Skin epidermis (tissue), 12 donors: ENCODE measurements around the gene USP11.

Experiments used
- H3K27ac ChIP-seq, 21 experiments: fragments of 200-600 bp; sonication (generic) in 11 of 21; one replicate each; pipeline ENCODE4 v1.5.0; 2020; ENCODE audit warnings: mild to moderate bottlenecking in 3 of 21, inconsistent platforms in 2 of 21, moderate library complexity in 2 of 21
- H3K4me3 ChIP-seq, 7 experiments: fragments of 200-600 bp; sonication (generic) in 2 of 7; one replicate each; pipeline ENCODE4 v1.5.0; 2020; ENCODE audit warnings: inconsistent platforms in 2 of 7, mild to moderate bottlenecking in 2 of 7, moderate library complexity in 1 of 7

Gene USP11

DNA sequence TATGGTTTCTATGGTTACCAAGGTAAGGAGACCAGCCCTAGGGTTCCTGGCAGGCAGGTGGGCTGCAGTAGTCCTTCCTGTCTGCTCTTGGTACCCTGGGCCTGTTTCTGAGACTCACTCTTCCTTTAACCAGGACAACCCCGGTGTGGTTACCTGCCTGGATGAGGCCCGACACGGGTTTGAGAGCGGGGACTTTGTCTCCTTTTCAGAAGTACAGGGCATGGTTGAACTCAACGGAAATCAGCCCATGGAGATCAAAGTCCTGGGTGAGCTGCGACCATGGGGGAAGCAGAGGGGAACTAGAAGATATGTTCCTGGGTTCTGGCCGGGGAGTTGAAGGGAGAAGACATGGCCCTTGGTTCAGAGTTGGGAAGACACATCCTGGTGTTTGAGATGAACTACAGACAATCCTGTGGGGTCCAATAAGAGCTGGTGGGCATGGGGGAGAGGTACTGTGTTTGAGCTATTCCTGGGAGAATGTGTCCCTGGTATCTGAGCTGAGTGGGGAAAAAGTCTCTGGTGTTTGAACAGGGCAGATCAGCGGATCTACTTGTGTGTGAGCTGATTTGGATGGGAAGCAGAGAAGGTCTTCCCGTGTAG lies 31.4 kb upstream of the USP11 start:
- peak overlapping the region in 8 of 21 experiments; percentile 28 to 86 (median 80) for H3K27ac ChIP-seq
- H3K4me3 ChIP-seq = no peak overlapping the region

- H3K27ac ChIP-seq = no peak overlapping the region
Observed at GRCh38 chrX:47202316-47202715, 30.5 kb upstream of the USP11 start.

DNA sequence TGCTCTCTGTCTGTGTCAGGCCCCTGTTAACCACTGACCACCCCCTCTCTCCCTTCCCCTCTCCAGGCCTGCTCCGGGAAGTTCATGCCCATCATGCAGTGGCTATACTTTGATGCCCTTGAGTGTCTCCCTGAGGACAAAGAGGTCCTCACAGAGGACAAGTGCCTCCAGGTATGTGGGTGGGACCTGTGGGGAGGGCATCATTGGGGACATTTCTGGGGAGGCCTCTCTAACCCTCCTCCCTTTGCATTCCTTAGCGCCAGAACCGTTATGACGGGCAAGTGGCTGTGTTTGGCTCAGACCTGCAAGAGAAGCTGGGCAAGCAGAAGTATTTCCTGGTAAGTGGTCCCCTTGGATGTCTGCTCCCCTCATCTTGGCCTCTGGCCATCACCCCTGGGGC lies 29.9 kb upstream of the USP11 start:
- Histone ChIP-seq H3K27ac (no peak overlapping the region), H3K4me3 (no peak overlapping the region)

More at GRCh38 chrX:47202316-47202715, 30.5 kb upstream of the USP11 start:
- H3K4me3 ChIP-seq = no peak overlapping the region

- H3K27ac ChIP-seq = no peak overlapping the region
- no peak overlapping the region for H3K4me3 ChIP-seq
Observed at GRCh38 chrX:47204970-47205369, 27.8 kb upstream of the USP11 start.

- no peak overlapping the region for H3K4me3 ChIP-seq
- H3K27ac ChIP-seq = no peak overlapping the region
Observed at GRCh38 chrX:47206316-47206715, 26.5 kb upstream of the USP11 start.

- Histone ChIP-seq H3K27ac (no peak overlapping the region), H3K4me3 (no peak overlapping the region)
Observed at GRCh38 chrX:47208108-47208507, 24.7 kb upstream of the USP11 start.

GRCh38 chrX:47209508-47210238 lies 23.1 kb upstream of the USP11 start:
- Histone ChIP-seq H3K4me3 (no peak overlapping the region), H3K27ac (no peak overlapping the region)

DNA sequence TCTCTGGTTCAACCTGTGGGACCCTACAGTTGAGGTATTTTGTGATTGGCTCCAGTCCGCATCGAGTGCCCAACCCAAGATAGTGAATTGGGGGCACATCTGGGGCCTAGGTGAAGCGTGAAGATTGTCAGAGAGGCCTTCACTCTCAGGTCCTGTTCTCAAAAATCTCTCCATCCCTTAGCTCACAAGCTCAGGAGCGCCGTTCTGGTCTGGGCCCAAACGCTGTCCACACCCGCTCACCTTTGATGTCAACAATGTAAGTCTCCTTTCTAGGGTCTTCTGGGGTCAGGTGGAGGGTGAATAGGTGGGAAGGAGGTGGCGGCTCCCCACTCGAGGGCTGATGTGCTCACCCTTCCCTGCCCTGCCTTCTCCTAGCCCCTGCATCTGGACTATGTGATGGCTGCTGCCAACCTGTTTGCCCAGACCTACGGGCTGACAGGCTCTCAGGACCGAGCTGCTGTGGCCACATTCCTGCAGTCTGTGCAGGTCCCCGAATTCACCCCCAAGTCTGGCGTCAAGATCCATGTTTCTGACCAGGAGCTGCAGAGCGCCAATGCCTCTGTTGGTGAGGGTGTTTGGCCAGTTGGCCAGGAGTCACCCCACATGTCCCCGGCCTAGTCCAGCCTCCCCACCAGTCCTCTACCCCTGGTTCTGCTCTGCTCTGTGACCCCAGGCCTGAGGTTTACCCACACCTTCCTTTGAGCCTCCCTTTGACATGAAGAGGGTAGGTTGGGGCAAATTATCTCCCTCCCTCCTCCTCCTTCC lies 22.0 kb upstream of the USP11 start:
- no peak overlapping the region for H3K27ac ChIP-seq

GRCh38 chrX:47212381-47213293 lies 20.2 kb upstream of the USP11 start:
- H3K4me3 ChIP-seq = no peak overlapping the region
- H3K27ac ChIP-seq = no peak overlapping the region

More for the DNA sequence above, 22.0 kb upstream of the USP11 start:
- no peak overlapping the region for H3K4me3 ChIP-seq

DNA sequence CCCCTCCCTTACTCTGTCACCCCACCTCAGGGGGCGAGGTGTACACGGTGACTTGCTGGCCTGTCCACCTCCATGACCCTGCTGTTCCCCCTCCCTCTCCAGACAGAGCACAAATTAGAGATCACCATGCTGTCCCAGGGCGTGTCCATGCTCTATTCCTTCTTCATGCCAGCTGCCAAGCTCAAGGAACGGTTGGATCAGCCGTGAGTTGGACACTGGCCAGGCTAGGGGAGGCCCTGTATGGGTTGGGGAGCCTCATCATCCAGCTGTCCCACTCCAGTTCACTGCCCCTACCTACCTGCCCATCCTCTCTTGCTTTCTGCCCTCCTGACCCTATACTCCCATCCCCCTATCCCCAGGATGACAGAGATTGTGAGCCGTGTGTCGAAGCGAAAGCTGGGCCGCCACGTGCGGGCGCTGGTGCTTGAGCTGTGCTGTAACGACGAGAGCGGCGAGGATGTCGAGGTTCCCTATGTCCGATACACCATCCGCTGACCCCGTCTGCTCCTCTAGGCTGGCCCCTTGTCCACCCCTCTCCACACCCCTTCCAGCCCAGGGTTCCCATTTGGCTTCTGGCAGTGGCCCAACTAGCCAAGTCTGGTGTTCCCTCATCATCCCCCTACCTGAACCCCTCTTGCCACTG lies 18.3 kb upstream of the USP11 start:
- no peak overlapping the region for H3K27ac ChIP-seq
- H3K4me3 ChIP-seq = no peak overlapping the region

GRCh38 chrX:47215291-47215900 lies 17.4 kb upstream of the USP11 start:
- H3K27ac ChIP-seq = peak overlapping the region in 1 of 21 experiments; percentile 42

GRCh38 chrX:47216393-47216925 lies 16.4 kb upstream of the USP11 start:
- peak overlapping the region in 12 of 21 experiments; percentile 25 to 97 (median 78) for H3K27ac ChIP-seq
- H3K4me3 ChIP-seq = no peak overlapping the region

More at GRCh38 chrX:47215291-47215900, 17.4 kb upstream of the USP11 start:
- H3K4me3 ChIP-seq = no peak overlapping the region

GRCh38 chrX:47217121-47217851 lies 15.5 kb upstream of the USP11 start:
- H3K4me3 ChIP-seq = peak overlapping the region in 5 of 7 experiments; percentile 12 to 83 (median 17)
- H3K27ac ChIP-seq = peak overlapping the region in 20 of 21 experiments; percentile 19 to 99 (median 78)

DNA sequence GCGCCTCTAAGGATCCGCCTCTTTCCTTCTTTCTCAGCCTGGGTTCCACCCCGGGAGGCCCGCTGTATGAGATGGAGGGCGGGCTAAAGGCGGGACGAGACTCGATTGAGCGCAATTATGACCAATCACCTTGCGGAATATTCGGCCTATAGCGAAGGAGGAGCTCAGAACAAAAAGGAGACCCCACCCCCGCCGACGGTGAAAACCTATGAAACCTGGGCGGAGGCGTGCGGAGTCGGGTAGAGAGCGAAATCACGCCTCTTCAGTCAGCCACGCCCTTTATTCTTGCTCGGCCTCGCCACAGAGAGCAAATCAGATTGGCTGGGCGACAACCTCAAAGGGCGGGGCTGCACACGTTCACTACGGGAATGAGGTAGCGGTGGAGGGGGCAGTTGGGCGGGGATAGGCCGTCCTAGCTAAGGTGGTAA lies 14.9 kb upstream of the USP11 start:
- peak overlapping the region; percentile 61 to 94 (median 80) for H3K4me3 ChIP-seq
- peak overlapping the region; percentile 89 to 99 (median 97) for H3K27ac ChIP-seq

GRCh38 chrX:47218280-47218919 lies 14.4 kb upstream of the USP11 start, which contains the start of gene CDK16:
Gene CDK16 (plus strand): TSS chrX:47218681. CDS start chrX:47223558, 4,877 bp downstream.
- peak within 1 kb of the TSS; percentile 61 to 94 (median 80) for H3K4me3 ChIP-seq
- peak within 1 kb of the TSS; percentile 89 to 99 (median 97) for H3K27ac ChIP-seq

DNA sequence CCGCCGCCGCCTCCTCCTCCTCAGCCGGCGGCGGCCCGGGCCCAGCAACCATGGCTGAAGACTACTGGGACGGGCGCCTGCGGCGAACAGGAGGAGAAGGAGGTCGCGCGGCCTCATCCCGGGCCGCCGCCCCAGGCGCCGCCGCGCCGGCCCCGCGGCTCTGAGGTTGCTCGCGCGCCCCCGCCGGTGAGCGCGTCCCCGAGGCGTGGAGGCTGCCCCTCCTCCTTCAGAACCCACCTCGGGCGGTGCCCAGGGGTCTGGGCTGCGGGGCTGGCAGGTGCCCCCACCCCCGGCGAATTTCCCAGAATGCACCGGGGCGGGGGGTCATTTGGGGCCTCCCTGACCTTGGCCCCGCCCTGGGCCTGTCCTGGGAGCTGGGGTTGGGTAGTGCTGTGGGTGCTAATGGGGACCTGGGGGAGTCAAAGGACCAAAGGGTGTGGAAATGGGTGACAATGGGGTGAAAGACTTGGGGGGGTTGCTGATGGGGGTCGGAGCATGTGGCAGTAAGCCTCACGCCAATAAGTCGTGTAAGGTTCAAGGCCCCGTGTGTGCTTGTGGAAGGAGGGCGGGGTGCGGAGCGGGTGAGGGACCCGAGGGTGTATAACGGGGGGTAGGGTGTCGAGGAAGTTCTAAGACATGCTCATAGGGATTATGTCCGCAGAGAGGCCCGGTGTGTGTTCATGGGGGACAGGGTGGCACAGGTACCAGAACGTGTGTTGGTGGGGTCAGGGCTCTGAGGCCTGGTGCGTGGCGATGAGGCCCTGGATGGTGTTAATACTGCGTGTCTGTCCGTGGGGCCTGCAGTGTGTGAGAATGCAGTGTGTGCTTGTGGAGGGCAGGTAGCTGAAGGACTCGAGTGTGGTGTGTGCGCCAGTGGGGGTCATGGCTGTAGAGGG lies 13.6 kb upstream of the USP11 start:
- H3K27ac ChIP-seq = peak overlapping the region; percentile 89 to 99 (median 97)
- peak overlapping the region; percentile 61 to 94 (median 80) for H3K4me3 ChIP-seq
